GM12873 (cell line): ENCODE measurements around the gene MANSC4.
A peak's percentile ranks its signal among the peaks of the same experiment; 100 is the strongest.

Experiments
- CTCF ChIP-seq: IDR thresholded peaks from 2 replicates; pipeline ENCODE4 v1.5.1; 2012; ENCODE audit warnings: low read depth, mild to moderate bottlenecking, moderate library complexity, low read length, control low read depth; ENCODE audit not compliant: insufficient read depth; ENCODE audit errors: missing control alignments

Gene MANSC4

DNA sequence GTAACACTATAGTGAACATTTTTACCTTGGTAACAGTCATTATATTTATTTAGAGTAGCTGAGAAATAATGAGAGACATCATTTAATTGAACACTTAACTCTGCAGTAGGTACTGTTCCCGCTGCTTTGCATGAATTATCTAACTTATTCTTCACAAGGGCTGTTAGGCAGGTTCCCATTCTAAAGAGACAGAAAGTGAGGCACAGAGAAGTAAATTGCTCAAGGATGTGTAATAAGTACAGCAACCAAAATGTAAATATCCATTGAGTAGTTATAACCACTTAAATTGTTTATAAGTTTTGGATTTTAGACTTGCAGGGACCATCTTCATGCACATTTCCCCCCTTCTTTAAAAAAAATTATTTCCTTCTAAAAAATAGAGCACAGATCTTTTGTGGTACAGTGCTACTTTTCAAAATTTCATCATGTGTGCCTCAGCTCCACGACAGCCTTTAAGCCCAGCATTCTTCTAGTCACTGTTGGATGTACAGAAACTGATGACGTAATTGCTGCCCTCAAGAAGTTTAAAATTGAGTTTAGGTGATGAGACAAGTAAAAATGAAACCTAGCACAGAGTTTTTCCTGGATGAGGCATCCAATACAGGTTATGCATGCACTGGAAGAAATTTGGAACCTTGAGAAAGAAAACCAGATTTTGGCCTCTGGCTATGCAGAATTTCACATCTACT lies 6.0 kb upstream of the MANSC4 start:
- TF ChIP-seq CTCF: no peak

- no peak for TF ChIP-seq CTCF
These were observed 2.4 kb upstream of the MANSC4 start for GRCh38 chr12:27782481-27782880.

- no peak for TF ChIP-seq CTCF
These were observed 1.6 kb upstream of the MANSC4 start for GRCh38 chr12:27781680-27782079.

GRCh38 chr12:27780612-27781408 lies 774 bp upstream of the MANSC4 start:
- peak; percentile 1 for TF ChIP-seq CTCF

DNA sequence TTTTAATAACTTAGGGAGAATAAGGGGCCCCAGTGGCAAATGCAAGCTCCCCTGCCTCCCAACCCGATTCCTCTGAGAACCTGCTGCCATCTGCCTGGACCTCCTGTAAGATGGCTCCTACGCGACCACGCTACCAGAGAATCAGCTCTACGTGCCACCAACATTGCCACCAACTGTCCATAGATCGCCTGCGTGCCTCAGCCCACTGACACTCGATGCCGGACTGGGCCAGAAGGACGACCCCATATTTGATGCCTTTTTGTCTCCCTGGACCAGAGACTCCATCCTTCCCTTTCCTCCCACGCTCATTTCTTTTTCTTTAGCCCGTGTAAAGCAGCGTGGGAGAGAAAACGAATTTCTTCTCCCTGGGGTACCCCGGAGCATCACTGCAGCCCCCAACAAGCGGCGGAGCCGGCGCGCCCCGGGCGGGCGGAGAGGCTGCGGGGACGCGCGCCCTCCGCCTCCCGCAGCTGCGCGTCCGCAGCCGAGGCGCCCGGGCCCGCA lies 568 bp downstream of the MANSC4 start:
- no peak for TF ChIP-seq CTCF

GRCh38 chr12:27778206-27778605 lies 1.8 kb downstream of the MANSC4 start:
- TF ChIP-seq CTCF: no peak

GRCh38 chr12:27777141-27777540 lies 2.9 kb downstream of the MANSC4 start:
- no peak for TF ChIP-seq CTCF
